Lung (tissue), 12 donors: ENCODE results near the gene MVB12A. TPM values are rescaled to one million over a fixed set of nuclear protein-coding genes. Genes with fewer than 3 reads are reported as not detected.

ENCODE experiments used
- ATAC-seq: fragments of 200-7000 bp; cut with Tn5 transposase; one replicate; pipeline ENCODE4 v1.9.1; 2020; ENCODE audit warnings: moderate number of reproducible peaks; ENCODE audit not compliant: insufficient read depth, low FRiP score
- DNase-seq, 3 donors: peaks; one replicate each; pipeline ENCODE4 v3.0.0-alpha.2; 2013 to 2017
- H3K27ac ChIP-seq, 2 donors: one replicate each; pipeline ENCODE4 v1.5.1; 2013; ENCODE audit warnings: mild to moderate bottlenecking in 2 of 2, moderate library complexity in 2 of 2, control low read depth in 1 of 2, inconsistent platforms in 1 of 2, low read depth in 1 of 2, low read length in 1 of 2
- H3K27me3 ChIP-seq, 3 donors: one replicate each; pipeline ENCODE4 v1.5.1; 2013; ENCODE audit warnings: low read length in 2 of 3; ENCODE audit not compliant: control insufficient read depth in 3 of 3, insufficient read depth in 3 of 3
- H3K36me3 ChIP-seq, 4 donors: one replicate each; pipeline ENCODE4 v1.5.1; 2013; ENCODE audit warnings: low read length in 4 of 4, mild to moderate bottlenecking in 1 of 4, moderate library complexity in 1 of 4; ENCODE audit not compliant: control insufficient read depth in 4 of 4, insufficient read depth in 4 of 4
- H3K4me1 ChIP-seq, 5 donors: one replicate each; pipeline ENCODE4 v1.5.1; 2013; ENCODE audit warnings: low read length in 5 of 5, mild to moderate bottlenecking in 2 of 5, moderate library complexity in 1 of 5; ENCODE audit not compliant: control insufficient read depth in 5 of 5, insufficient read depth in 5 of 5
- H3K4me3 ChIP-seq: one replicate; pipeline ENCODE4 v1.5.1; 2013; ENCODE audit warnings: mild to moderate bottlenecking, control low read depth, moderate library complexity
- H3K9ac ChIP-seq, 2 donors: one replicate each; pipeline ENCODE4 v1.5.1; 2013; ENCODE audit warnings: low read length in 2 of 2, control low read depth in 1 of 2; ENCODE audit not compliant: insufficient read depth in 1 of 2
- H3K9me3 ChIP-seq, 4 donors: one replicate each; pipeline ENCODE4 v1.5.1; 2013; ENCODE audit warnings: low read length in 3 of 4, mild to moderate bottlenecking in 1 of 4, moderate library complexity in 1 of 4; ENCODE audit not compliant: control insufficient read depth in 4 of 4, insufficient read depth in 3 of 4
- CTCF ChIP-seq: IDR thresholded peaks from 2 replicates; pipeline ENCODE4 v1.5.1; 2012; ENCODE audit warnings: mild to moderate bottlenecking; ENCODE audit errors: control extremely low read depth, extremely low read depth
- WGBS, 2 donors: extraction: QIAGEN DNeasy Blood & Tissue Kit; methylation state at CpG; one replicate each; pipeline ENCODE4 v1.1.7; 2013; 5-methylcytosine and 5-hydroxymethylcytosine counted together
- polyA plus RNA-seq, 2 donors: library from polyadenylated mRNA; stranded (reverse); fragments of 200-250 nt; gene quantifications; one replicate each; pipeline ENCODE4 v1.2.1, GENCODE V29; 2013
- total RNA-seq, 2 donors: library from RNA; depleted of rRNA in 1 of 2; stranded (reverse); fragments of >200 nt in 1 of 2; gene quantifications; one replicate each; pipeline ENCODE4 v1.2.1, GENCODE V29; 2014 to 2021
- donor health status: control.
- donor health status: control.
- donor health status: Bipolar disorder and iron deficiency.
- donor health status: healthy.
- donor health status: DM: yes; HTN: yes; CAD: no.

The MVB12A gene
- total and polyA plus RNA-seq, 4 donors: 28.5 to 66.9 (median 60.8) TPM

- DNase-seq (no peak), ATAC-seq (no peak)
- peaks cover 3 to 29% (median 25%) of the 10 kb centered on the region in 3 donors for H3K27me3 ChIP-seq
- H3K9me3 ChIP-seq: peaks cover 0 to 2% (median 0%) of the 10 kb centered on the region in 4 donors
- no peak overlapping the region for H3K4me3 ChIP-seq
- TF ChIP-seq CTCF: no peak
- peaks cover 0 to 2% (median 0%) of the 10 kb centered on the region in 5 donors for H3K4me1 ChIP-seq
- H3K27ac ChIP-seq: no peak overlapping the region
- no peak overlapping the region for H3K9ac ChIP-seq
- H3K36me3 ChIP-seq: no peaks in the 10 kb centered on the region
- WGBS, 2 donors: 78 to 88% methylated on average over 3 of the region's 3 CpGs
Observed at GRCh38 chr19:17458970-17459369, 39.1 kb downstream of the MVB12A start.

GRCh38 chr19:17460372-17461230 lies 40.8 kb downstream of the MVB12A start, which contains the start of gene NXNL1:
NXNL1 (minus strand) TSS chr19:17460926; CDS start chr19:17460869, 57 bp downstream.
- peaks cover 3 to 21% (median 10%) of the 10 kb centered on the region in 3 donors for H3K27me3 ChIP-seq
- no peak within 1 kb of the TSS for H3K4me3 ChIP-seq
- H3K36me3 ChIP-seq: no peaks in the 10 kb centered on the region
- 82 to 91% methylated on average over 26 of the region's 26 CpGs for WGBS, 2 donors
- no peak for ATAC-seq
- peaks cover 0 to 2% (median 0%) of the 10 kb centered on the region in 5 donors for H3K4me1 ChIP-seq
- TF ChIP-seq CTCF: no peak
- H3K9ac ChIP-seq: no peak within 1 kb of the TSS
- DNase-seq: no peak
- peaks cover 0 to 2% (median 0%) of the 10 kb centered on the region in 4 donors for H3K9me3 ChIP-seq
- no peak within 1 kb of the TSS for H3K27ac ChIP-seq

- 43 to 57% methylated on average over 6 of the region's 6 CpGs for WGBS, 2 donors
- ATAC-seq (no peak), DNase-seq (no peak)
- Histone ChIP-seq H3K9me3 (no peaks in the 10 kb centered on the region), H3K4me3 (no peak overlapping the region), H3K9ac (no peak overlapping the region), H3K36me3 (no peaks in the 10 kb centered on the region), H3K27ac (no peak overlapping the region), H3K4me1 (peaks cover 3 to 13% (median 7%) of the 10 kb centered on the region in 5 donors), H3K27me3 (no peaks in the 10 kb centered on the region)
- no peak for TF ChIP-seq CTCF
Observed at GRCh38 chr19:17466487-17466850, 46.6 kb downstream of the MVB12A start.
